ENCODE data around the gene KIF26B.

DNA sequence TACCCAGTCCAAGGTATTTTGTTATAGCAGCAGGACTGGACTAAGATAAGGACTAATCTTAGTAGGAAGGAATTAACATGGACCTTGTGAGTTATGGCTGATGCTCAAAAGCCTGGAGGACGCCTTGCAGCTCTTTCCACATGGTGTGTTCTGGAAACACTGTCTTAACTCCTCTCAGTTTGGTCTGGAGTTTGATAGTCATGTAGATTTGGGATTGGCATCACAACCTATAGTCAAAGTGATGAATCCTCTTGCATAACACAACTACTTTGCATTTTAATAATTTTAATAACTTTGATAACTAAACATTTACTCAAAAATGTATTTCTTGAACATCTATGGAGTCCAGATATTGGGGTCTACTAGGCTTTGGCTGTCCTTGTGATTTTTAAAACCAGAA is 293.7 kb downstream of the KIF26B start:
- no peak for TF ChIP-seq POLR2A (IDR thresholded peaks at IDR 0.05; ENCODE audit: extremely low read depth, insufficient read length)
- TF ChIP-seq, protein P1, sequence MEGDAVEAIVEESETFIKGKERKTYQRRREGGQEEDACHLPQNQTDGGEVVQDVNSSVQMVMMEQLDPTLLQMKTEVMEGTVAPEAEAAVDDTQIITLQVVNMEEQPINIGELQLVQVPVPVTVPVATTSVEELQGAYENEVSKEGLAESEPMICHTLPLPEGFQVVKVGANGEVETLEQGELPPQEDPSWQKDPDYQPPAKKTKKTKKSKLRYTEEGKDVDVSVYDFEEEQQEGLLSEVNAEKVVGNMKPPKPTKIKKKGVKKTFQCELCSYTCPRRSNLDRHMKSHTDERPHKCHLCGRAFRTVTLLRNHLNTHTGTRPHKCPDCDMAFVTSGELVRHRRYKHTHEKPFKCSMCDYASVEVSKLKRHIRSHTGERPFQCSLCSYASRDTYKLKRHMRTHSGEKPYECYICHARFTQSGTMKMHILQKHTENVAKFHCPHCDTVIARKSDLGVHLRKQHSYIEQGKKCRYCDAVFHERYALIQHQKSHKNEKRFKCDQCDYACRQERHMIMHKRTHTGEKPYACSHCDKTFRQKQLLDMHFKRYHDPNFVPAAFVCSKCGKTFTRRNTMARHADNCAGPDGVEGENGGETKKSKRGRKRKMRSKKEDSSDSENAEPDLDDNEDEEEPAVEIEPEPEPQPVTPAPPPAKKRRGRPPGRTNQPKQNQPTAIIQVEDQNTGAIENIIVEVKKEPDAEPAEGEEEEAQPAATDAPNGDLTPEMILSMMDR (IDR thresholded peaks at IDR 0.05; ENCODE audit: low read depth, low read length) = no peak
- no peak for TF ChIP-seq MYC (IDR thresholded peaks at IDR 0.05; ENCODE audit: low read depth, low read length)

Data from NB4 (cell line).